Measurements from ENCODE around the gene MICAL3. TPM values are rescaled to one million over a fixed set of nuclear protein-coding genes. Genes with fewer than 3 reads are reported as not detected.

MICAL3 gene
- total RNA-seq, 1 experiment from 2014 or later, result 23.5 TPM

- Histone ChIP-seq H3K4me3 (no peak overlapping the region), H3K9me3 (replicated peaks) (no peaks in the 10 kb centered on the region)
- no peak for DNase-seq (ENCODE audit: low read depth in 1 of 2, low spot score in 2 of 2)
These were observed 72.0 kb downstream of the MICAL3 start for GRCh38 chr22:17952273-17952801.

DNA sequence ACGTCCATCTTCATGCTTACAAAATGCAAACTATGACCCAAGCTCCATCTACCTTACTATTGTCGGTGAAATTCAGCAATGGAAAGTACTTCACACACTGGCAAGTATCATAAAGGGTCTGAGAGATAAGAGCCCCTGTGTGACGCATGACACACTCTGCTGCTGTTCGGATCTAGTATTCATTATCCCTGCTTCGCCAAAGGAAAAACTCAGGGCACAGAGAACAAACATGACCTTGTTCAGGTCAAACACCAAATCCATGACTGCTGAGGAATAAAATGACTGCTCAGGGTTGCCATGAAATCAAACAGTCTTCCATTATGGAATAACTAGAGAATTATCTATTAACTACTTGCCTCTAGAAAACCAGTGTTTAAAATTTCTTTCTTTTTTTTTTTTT lies 73.0 kb downstream of the MICAL3 start:
- no peak for DNase-seq (ENCODE audit: low read depth in 1 of 2, low spot score in 2 of 2)
- H3K9me3 ChIP-seq (replicated peaks), result no peaks in the 10 kb centered on the region; the same call in 1 of the 2 replicates
- H3K27ac ChIP-seq, result no peak overlapping the region
- no peaks in the 10 kb centered on the region for H3K36me3 ChIP-seq
- no peaks in the 10 kb centered on the region for H3K27me3 ChIP-seq (replicated peaks)
- no peaks in the 10 kb centered on the region for H3K4me1 ChIP-seq (replicated peaks)
- H3K4me3 ChIP-seq, result no peak overlapping the region

More at GRCh38 chr22:17952273-17952801, 72.0 kb downstream of the MICAL3 start:
- Histone ChIP-seq H3K4me1 (replicated peaks) (no peaks in the 10 kb centered on the region), H3K27me3 (replicated peaks) (no peaks in the 10 kb centered on the region), H3K27ac (no peak overlapping the region), H3K36me3 (peaks cover 6% of the 10 kb centered on the region; the same call in 1 of the 2 replicates)

DNA sequence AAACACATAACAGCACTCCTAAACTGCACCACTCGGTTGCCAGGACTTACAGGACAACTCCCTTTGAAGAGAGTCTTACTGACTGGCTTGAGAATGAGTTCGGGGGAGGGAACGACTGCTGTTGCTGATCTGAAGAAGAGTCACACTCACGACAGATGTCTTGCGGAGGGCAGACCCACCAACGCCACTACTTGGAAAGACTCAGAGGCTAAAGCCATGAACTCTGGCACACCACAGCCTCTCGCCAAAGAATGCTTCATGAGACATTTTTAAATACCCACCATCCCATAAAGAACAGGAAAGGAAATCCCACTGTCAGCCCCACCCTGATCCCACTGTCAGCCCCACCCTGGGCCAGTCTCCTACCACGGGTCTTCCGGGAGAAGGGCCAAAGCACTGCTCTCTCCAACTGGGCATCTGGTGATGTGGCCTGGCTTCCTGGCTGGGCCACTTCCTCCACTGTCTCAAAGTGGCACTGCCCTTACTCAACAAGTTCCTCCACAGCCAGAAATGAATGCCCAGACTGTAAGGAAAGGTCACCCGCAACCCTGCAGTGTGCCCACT lies 73.6 kb downstream of the MICAL3 start:
- no peaks in the 10 kb centered on the region for H3K27me3 ChIP-seq (replicated peaks)
- no peaks in the 10 kb centered on the region; the same call in 1 of the 2 replicates for H3K9me3 ChIP-seq (replicated peaks)
- H3K4me3 ChIP-seq, result no peak overlapping the region
- no peak for DNase-seq (ENCODE audit: low read depth in 1 of 2, low spot score in 2 of 2)
- H3K36me3 ChIP-seq, result no peaks in the 10 kb centered on the region
- no peak overlapping the region for H3K27ac ChIP-seq
- H3K4me1 ChIP-seq (replicated peaks), result no peaks in the 10 kb centered on the region

GRCh38 chr22:17949642-17950473 lies 74.5 kb downstream of the MICAL3 start:
- no peak overlapping the region for H3K4me3 ChIP-seq
- H3K9me3 ChIP-seq (replicated peaks), result no peaks in the 10 kb centered on the region; the same call in 1 of the 2 replicates
- no peak overlapping the region for H3K27ac ChIP-seq
- no peaks in the 10 kb centered on the region for H3K27me3 ChIP-seq (replicated peaks)
- H3K4me1 ChIP-seq (replicated peaks), result no peaks in the 10 kb centered on the region
- no peaks in the 10 kb centered on the region for H3K36me3 ChIP-seq
- no peak for DNase-seq (ENCODE audit: low read depth in 1 of 2, low spot score in 2 of 2)

GRCh38 chr22:17948101-17948500 lies 76.3 kb downstream of the MICAL3 start:
- no peak overlapping the region for H3K27ac ChIP-seq
- no peaks in the 10 kb centered on the region; the same call in 1 of the 2 replicates for H3K9me3 ChIP-seq (replicated peaks)
- H3K27me3 ChIP-seq (replicated peaks), result no peaks in the 10 kb centered on the region
- no peak overlapping the region for H3K4me3 ChIP-seq
- no peaks in the 10 kb centered on the region for H3K36me3 ChIP-seq
- H3K4me1 ChIP-seq (replicated peaks), result no peaks in the 10 kb centered on the region; the same call in 1 of the 2 replicates
- DNase-seq (ENCODE audit: low read depth in 1 of 2, low spot score in 2 of 2), result no peak

GRCh38 chr22:17946662-17947367 lies 77.5 kb downstream of the MICAL3 start:
- Histone ChIP-seq H3K9me3 (replicated peaks) (no peaks in the 10 kb centered on the region; the same call in 1 of the 2 replicates), H3K27me3 (replicated peaks) (no peaks in the 10 kb centered on the region), H3K36me3 (no peaks in the 10 kb centered on the region), H3K4me1 (replicated peaks) (no peaks in the 10 kb centered on the region; the same call in 1 of the 2 replicates), H3K4me3 (no peak overlapping the region), H3K27ac (no peak overlapping the region)
- no peak for DNase-seq (ENCODE audit: low read depth in 1 of 2, low spot score in 2 of 2)

- no peaks in the 10 kb centered on the region; the same call in 1 of the 2 replicates for H3K4me1 ChIP-seq (replicated peaks)
- no peak overlapping the region for H3K4me3 ChIP-seq
- DNase-seq (ENCODE audit: low read depth in 1 of 2, low spot score in 2 of 2), result no peak
- no peak overlapping the region for H3K27ac ChIP-seq
- H3K27me3 ChIP-seq (replicated peaks), result no peaks in the 10 kb centered on the region
- no peaks in the 10 kb centered on the region; the same call in 1 of the 2 replicates for H3K9me3 ChIP-seq (replicated peaks)
- no peaks in the 10 kb centered on the region for H3K36me3 ChIP-seq
These were observed 78.3 kb downstream of the MICAL3 start for GRCh38 chr22:17945888-17946648.

DNA sequence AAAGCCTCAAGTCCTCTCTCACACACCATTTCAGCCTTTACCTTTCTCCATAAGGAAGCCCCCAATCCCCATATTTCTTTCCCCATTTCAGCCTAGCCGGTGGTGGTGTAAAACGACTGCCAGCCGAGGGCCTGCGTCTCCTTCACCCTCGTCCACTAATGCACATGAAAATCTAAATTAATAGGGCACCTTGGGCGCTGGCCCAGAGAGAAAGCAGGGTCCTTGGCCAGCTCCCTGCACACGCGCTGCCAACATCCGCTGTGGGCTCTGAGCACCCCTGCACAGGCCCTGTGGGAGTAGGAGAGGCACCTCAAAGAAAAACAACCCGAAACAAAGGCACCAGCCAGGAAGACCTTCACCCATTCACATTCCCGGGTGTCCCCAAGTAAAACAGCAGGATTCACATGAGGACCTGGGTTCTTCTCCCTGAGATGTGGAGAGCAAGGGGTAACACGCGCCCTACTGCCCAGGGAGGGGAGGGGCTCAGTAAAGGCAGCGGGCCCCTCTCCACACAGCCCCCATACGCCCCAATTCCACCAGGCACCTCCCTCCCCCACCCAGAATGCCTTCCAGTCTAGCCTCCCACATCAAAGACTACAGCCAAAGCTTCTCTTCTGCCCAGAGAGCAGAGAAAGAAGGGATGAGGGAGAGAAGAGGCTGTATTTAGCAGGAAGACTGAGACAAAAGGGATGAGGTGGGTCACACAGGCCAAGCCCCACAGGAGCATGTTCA lies 79.0 kb downstream of the MICAL3 start:
- H3K27ac ChIP-seq, result no peak overlapping the region
- no peak overlapping the region for H3K4me3 ChIP-seq
- no peaks in the 10 kb centered on the region; the same call in 1 of the 2 replicates for H3K9me3 ChIP-seq (replicated peaks)
- H3K4me1 ChIP-seq (replicated peaks), result no peaks in the 10 kb centered on the region; the same call in 1 of the 2 replicates
- H3K36me3 ChIP-seq, result no peaks in the 10 kb centered on the region
- DNase-seq (ENCODE audit: low read depth in 1 of 2, low spot score in 2 of 2), result no peak
- no peaks in the 10 kb centered on the region for H3K27me3 ChIP-seq (replicated peaks)

GRCh38 chr22:17944256-17944655 lies 80.1 kb downstream of the MICAL3 start:
- Histone ChIP-seq H3K36me3 (no peaks in the 10 kb centered on the region), H3K4me3 (no peak overlapping the region), H3K27ac (no peak overlapping the region), H3K9me3 (replicated peaks) (no peaks in the 10 kb centered on the region; the same call in 1 of the 2 replicates), H3K27me3 (replicated peaks) (no peaks in the 10 kb centered on the region), H3K4me1 (replicated peaks) (no peaks in the 10 kb centered on the region; the same call in 1 of the 2 replicates)
- DNase-seq (ENCODE audit: low read depth in 1 of 2, low spot score in 2 of 2), result no peak

DNA sequence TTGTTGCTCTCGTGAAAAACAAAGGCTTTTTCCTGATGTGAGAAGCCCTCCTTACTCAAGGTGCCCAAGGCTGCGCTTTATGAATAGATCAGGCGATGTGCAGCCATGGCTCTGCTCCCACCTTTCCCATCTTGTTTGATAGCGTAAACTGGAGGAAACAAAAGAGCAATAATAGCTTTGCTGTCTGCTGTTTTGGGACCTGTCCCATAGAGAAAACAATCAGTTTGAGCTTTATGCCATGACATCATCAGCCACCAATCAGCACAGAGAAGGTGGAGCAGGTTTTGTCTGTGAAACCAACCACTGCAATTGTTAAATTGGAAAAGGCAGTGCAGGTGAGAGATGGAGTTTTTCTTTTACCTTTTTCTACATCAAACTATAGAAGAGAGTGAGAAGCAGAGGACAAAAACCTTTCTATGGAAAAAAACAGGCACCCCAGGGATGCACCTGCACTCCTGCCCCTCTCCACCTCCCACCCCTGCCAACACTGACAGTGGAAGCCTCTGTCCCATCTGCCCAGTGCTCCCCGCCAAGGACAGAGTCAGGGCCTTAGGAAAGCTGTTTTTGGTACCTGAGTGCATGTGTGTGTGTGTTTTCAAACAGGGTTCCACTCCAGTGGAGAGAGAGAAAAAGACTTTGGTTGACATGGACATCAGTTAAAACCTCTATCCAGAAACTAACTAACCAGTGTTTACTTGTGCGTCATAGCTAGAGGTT lies 80.7 kb downstream of the MICAL3 start:
- no peaks in the 10 kb centered on the region; the same call in 1 of the 2 replicates for H3K9me3 ChIP-seq (replicated peaks)
- H3K27me3 ChIP-seq (replicated peaks), result no peaks in the 10 kb centered on the region
- H3K36me3 ChIP-seq, result no peaks in the 10 kb centered on the region
- DNase-seq (ENCODE audit: low read depth in 1 of 2, low spot score in 2 of 2), result no peak
- H3K27ac ChIP-seq, result no peak overlapping the region
- no peaks in the 10 kb centered on the region; the same call in 1 of the 2 replicates for H3K4me1 ChIP-seq (replicated peaks)
- H3K4me3 ChIP-seq, result no peak overlapping the region

GRCh38 chr22:17942721-17943120 lies 81.6 kb downstream of the MICAL3 start:
- Histone ChIP-seq H3K4me3 (no peak overlapping the region), H3K4me1 (replicated peaks) (no peaks in the 10 kb centered on the region; the same call in 1 of the 2 replicates), H3K9me3 (replicated peaks) (no peaks in the 10 kb centered on the region; the same call in 1 of the 2 replicates), H3K27me3 (replicated peaks) (no peaks in the 10 kb centered on the region), H3K36me3 (no peaks in the 10 kb centered on the region), H3K27ac (no peak overlapping the region)
- no peak for DNase-seq (ENCODE audit: low read depth in 1 of 2, low spot score in 2 of 2)

All from SJSA1 (cell line).